Hepatocyte (in vitro differentiated cells): ENCODE results near the gene GPR135. TPM values are rescaled to one million over a fixed set of nuclear protein-coding genes. Genes with fewer than 3 reads are reported as not detected.

ENCODE experiments used
- DNase-seq: peaks from one replicate; pipeline ENCODE4 v3.0.0-alpha.2; 2016; ENCODE audit warnings: low spot score
- H2AFZ ChIP-seq: fragments of 200-600 bp; sonication (generic); 2 replicates; pipeline ENCODE4 v1.6.0; 2016; ENCODE audit warnings: antibody characterized with exemption, mild to moderate bottlenecking
- H3K27ac ChIP-seq: fragments of 200-600 bp; sonication (generic); 2 replicates; pipeline ENCODE4 v1.5.1; 2016; ENCODE audit warnings: mild to moderate bottlenecking
- H3K27me3 ChIP-seq: fragments of 200-600 bp; sonication (generic); 2 replicates; pipeline ENCODE4 v1.6.1; 2016
- H3K36me3 ChIP-seq: fragments of 200-600 bp; sonication (generic); replicated peaks from 2 replicates; pipeline ENCODE4 v1.5.1; 2016; ENCODE audit warnings: low read depth; ENCODE audit not compliant: insufficient read depth
- H3K4me1 ChIP-seq: fragments of 200-600 bp; sonication (generic); 2 replicates; pipeline ENCODE4 v1.5.1; 2016; ENCODE audit warnings: mild to moderate bottlenecking, moderate library complexity; ENCODE audit not compliant: insufficient read depth
- H3K4me2 ChIP-seq: fragments of 200-600 bp; sonication (generic); 2 replicates; pipeline ENCODE4 v1.6.0; 2016
- H3K4me3 ChIP-seq: fragments of 200-600 bp; sonication (generic); 2 replicates; pipeline ENCODE4 v1.5.1; 2016; ENCODE audit warnings: mild to moderate bottlenecking
- H3K79me2 ChIP-seq: fragments of 200-600 bp; sonication (generic); 2 replicates; pipeline ENCODE4 v1.6.0; 2017; ENCODE audit warnings: mild to moderate bottlenecking
- H3K9me2 ChIP-seq: fragments of 200-600 bp; sonication (generic); replicated peaks from 2 replicates; pipeline ENCODE4 v1.6.0; 2017; ENCODE audit warnings: mild to moderate bottlenecking; ENCODE audit not compliant: insufficient read depth
- H3K9me3 ChIP-seq: fragments of 200-600 bp; sonication (generic); 2 replicates; pipeline ENCODE4 v1.5.1; 2016; ENCODE audit warnings: low read depth, mild to moderate bottlenecking
- H4K20me1 ChIP-seq: fragments of 200-600 bp; sonication (generic); 2 replicates; pipeline ENCODE4 v1.6.0; 2016; ENCODE audit warnings: mild to moderate bottlenecking; ENCODE audit not compliant: insufficient read depth, poor library complexity, severe bottlenecking
- EZH2 ChIP-seq: fragments of 200-600 bp; sonication (generic); IDR thresholded peaks from 2 replicates; pipeline ENCODE4 v1.6.1; 2016; ENCODE audit warnings: antibody characterized with exemption, mild to moderate bottlenecking, borderline replicate concordance
- EZH2phosphoT487 ChIP-seq: fragments of 200-600 bp; sonication (generic); IDR thresholded peaks from one replicate; pipeline ENCODE4 v1.6.1; 2018; ENCODE audit warnings: antibody characterized with exemption, mild to moderate bottlenecking, low read depth, moderate library complexity; ENCODE audit not compliant: unreplicated experiment, severe bottlenecking
- WGBS: methylation state at CpG from one replicate; pipeline ENCODE4 v1.1.6; 2016; ENCODE audit warnings: low lambda C conversion rate; ENCODE audit errors: missing lambda C conversion rate; 5-methylcytosine and 5-hydroxymethylcytosine counted together
- polyA plus RNA-seq: library from polyadenylated mRNA; unstranded; fragments of >200 nt; fragmentation: Nextera tagmentation; extraction: Ambion mirVana; gene quantifications from 2 replicates; pipeline ENCODE4 v1.2.1, GENCODE V29; 2016
- total RNA-seq: library from RNA; depleted of rRNA; stranded (reverse); fragments of >200 nt; gene quantifications from 2 replicates; pipeline ENCODE4 v1.2.3, GENCODE V29; 2014
- TF ChIP-seq, protein P1 (sequence below): fragments of 200-600 bp; sonication (generic); IDR thresholded peaks from 2 replicates; pipeline ENCODE4 v1.5.1; 2016; ENCODE audit warnings: antibody characterized with exemption, mild to moderate bottlenecking; ENCODE audit not compliant: poor library complexity

GPR135 gene
- total and polyA plus RNA-seq, 2 experiments from 2014 or later: 0.28 to 1.8 TPM

DNA sequence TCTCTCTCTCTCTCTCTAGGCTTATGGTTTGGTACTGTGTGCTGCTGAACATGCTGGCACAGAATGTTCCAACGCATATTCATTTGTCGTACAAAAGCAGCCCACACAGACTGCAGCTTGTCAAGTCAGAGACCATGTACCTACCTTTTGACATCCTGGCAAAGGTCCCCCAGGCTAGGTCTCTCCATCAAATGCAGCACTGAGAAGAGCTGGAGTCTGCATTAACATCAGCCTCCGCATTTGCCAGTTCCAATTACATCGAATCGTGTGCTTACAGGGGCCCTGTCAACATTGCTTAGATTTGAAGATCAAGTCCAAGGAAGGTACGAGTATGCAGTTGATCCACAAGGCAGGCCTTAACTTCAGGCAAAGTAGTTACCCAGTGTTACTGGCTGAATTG lies 47.9 kb downstream of the GPR135 start:
- H3K9me3 ChIP-seq: no peaks in the 10 kb centered on the region
- no peak for DNase-seq
- 72% methylated on average over 6 of the region's 6 CpGs for WGBS

DNA sequence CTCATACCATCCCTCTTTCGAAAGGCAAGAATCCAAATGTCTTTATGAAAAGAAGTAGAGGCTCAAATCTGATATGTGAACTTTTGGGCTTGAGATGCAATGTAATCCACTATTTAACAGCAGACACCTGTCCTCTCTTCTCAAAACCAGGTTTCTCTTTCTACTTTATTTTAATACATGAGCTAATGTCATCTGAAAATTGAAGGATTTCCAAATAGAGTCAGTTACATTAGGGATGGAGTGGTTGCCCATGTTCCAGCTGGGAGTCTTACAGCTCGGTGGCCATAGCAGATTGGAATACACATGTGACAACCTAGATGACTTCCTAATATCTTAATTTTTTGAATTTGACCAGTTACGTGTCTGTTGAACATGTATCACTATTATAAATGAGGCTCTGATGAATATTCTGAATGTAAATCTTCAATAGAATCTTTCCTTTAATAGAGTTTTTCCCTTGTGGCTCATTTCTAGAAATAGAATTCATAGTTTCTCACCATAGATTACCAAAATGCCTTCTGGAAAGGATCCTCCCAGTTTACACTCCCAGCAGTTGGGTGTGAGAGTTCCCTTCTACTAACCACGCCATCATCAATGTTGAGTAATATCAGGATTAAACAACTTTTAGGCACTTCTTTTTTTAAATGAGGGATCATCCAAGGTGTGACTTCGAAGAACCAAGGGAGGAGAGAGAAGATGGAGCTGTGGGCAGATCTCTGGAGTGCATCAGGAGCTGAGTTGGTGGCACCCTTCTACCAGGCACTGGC lies 49.2 kb downstream of the GPR135 start:
- TF ChIP-seq EZH2 (no peak), EZH2phosphoT487 (no peak)
- TF ChIP-seq, protein P1, sequence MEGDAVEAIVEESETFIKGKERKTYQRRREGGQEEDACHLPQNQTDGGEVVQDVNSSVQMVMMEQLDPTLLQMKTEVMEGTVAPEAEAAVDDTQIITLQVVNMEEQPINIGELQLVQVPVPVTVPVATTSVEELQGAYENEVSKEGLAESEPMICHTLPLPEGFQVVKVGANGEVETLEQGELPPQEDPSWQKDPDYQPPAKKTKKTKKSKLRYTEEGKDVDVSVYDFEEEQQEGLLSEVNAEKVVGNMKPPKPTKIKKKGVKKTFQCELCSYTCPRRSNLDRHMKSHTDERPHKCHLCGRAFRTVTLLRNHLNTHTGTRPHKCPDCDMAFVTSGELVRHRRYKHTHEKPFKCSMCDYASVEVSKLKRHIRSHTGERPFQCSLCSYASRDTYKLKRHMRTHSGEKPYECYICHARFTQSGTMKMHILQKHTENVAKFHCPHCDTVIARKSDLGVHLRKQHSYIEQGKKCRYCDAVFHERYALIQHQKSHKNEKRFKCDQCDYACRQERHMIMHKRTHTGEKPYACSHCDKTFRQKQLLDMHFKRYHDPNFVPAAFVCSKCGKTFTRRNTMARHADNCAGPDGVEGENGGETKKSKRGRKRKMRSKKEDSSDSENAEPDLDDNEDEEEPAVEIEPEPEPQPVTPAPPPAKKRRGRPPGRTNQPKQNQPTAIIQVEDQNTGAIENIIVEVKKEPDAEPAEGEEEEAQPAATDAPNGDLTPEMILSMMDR: no peak
- no peaks in the 10 kb centered on the region for H3K27me3 ChIP-seq
- WGBS: 77% methylated on average over 5 of the region's 5 CpGs
- no peak overlapping the region for H2AFZ ChIP-seq
- H3K4me2 ChIP-seq: no peak overlapping the region
- no peaks in the 10 kb centered on the region for H3K9me2 ChIP-seq
- H3K9me3 ChIP-seq: no peaks in the 10 kb centered on the region
- no peaks in the 10 kb centered on the region for H3K36me3 ChIP-seq
- H3K4me1 ChIP-seq: no peaks in the 10 kb centered on the region
- H3K79me2 ChIP-seq: no peaks in the 10 kb centered on the region
- H4K20me1 ChIP-seq: no peaks in the 10 kb centered on the region
- H3K4me3 ChIP-seq: no peak overlapping the region
- H3K27ac ChIP-seq: no peak overlapping the region
- no peak for DNase-seq

More for the DNA sequence above, 47.9 kb downstream of the GPR135 start:
- Histone ChIP-seq H2AFZ (no peak overlapping the region), H3K9me2 (no peaks in the 10 kb centered on the region), H3K27me3 (no peaks in the 10 kb centered on the region), H3K4me1 (no peaks in the 10 kb centered on the region), H3K36me3 (no peaks in the 10 kb centered on the region), H3K4me3 (no peak overlapping the region), H3K27ac (no peak overlapping the region), H3K79me2 (no peaks in the 10 kb centered on the region), H4K20me1 (no peaks in the 10 kb centered on the region), H3K4me2 (no peak overlapping the region)
- TF ChIP-seq EZH2 (no peak), EZH2phosphoT487 (no peak)
- TF ChIP-seq, protein P1: no peak

Other genes starting within 250 kb of the GPR135 start
- 21.8 and 36.2 TPM in 2 replicates for gene L3HYPDH, start 19.0 kb upstream of the GPR135 start, total RNA-seq
- gene L3HYPDH, start 19.0 kb upstream of the GPR135 start, polyA plus RNA-seq: 20.3 and 39.2 TPM in 2 replicates
- 83.8 and 94.9 TPM in 2 replicates for gene JKAMP, start 19.1 kb upstream of the GPR135 start, total RNA-seq
- 48.7 and 69.9 TPM in 2 replicates for gene JKAMP, start 19.1 kb upstream of the GPR135 start, polyA plus RNA-seq
- gene CCDC175, start 111.4 kb upstream of the GPR135 start, total RNA-seq: not detected in 2 replicates
- gene CCDC175, start 111.4 kb upstream of the GPR135 start, polyA plus RNA-seq: not detected in 2 replicates